Keratinocyte (primary cell): Measurements from ENCODE around the gene EVX2.

ENCODE experiments used
- CTCF ChIP-seq, 3 experiments: IDR thresholded peaks in 1 of 3; conservative IDR thresholded peaks in 1 of 3; optimal IDR thresholded peaks in 1 of 3; 2 replicates in 2 of 3; 3 replicates in 1 of 3; pipeline versions ENCODE3 to v1.5.1; 2011; ENCODE audit warnings: low read length in 3 of 3, mild to moderate bottlenecking in 3 of 3, moderate library complexity in 2 of 3, control low read depth in 1 of 3, inconsistent platforms in 1 of 3; ENCODE audit not compliant: insufficient read depth in 2 of 3; ENCODE audit errors: extremely low read depth in 1 of 3
- EZH2 ChIP-seq: IDR thresholded peaks from one replicate; pipeline ENCODE4 v1.6.1; 2012; ENCODE audit warnings: inconsistent platforms, mild to moderate bottlenecking, low read length, moderate library complexity

GRCh38 chr2:176076063-176076462 is 7.7 kb downstream of the EVX2 start:
- no peak for TF ChIP-seq CTCF (optimal IDR thresholded peaks at IDR 0.05 in 1 of 3, IDR thresholded peaks at IDR 0.05 in 1 of 3, conservative IDR thresholded peaks at IDR 0.05 in 1 of 3; ENCODE audit: extremely low read depth in 1 of 3, insufficient read depth in 2 of 3, low read length in 3 of 3)
- TF ChIP-seq EZH2, result no peak
